B cell (primary cell): ENCODE results near the gene ITSN1. TPM values are rescaled to one million over a fixed set of nuclear protein-coding genes. Genes with fewer than 3 reads are reported as not detected.

Source experiments
- ATAC-seq: fragments of 200-7000 bp; cut with Tn5 transposase; one replicate; pipeline ENCODE4 v1.10.0; 2021; ENCODE audit warnings: low read depth, mild to moderate bottlenecking, moderate number of reproducible peaks, moderate library complexity
- CTCF ChIA-PET: fragments of 350-600 bp; sonication (Branson Sonifier 250); formaldehyde crosslinking; loops from one replicate; lab custom pipeline; 2021; ENCODE audit warnings: antibody characterized with exemption, inconsistent platforms; lab: Charles Lee
- POLR2A ChIA-PET: fragments of 350-600 bp; sonication (Branson Sonifier 250); formaldehyde crosslinking; loops from one replicate; lab custom pipeline; 2021; ENCODE audit warnings: antibody characterized with exemption; lab: Charles Lee
- DNase-seq: peaks from one replicate; pipeline ENCODE4 v3.0.0; 2013
- H2AFZ ChIP-seq: 2 replicates; pipeline ENCODE4 v1.6.1; 2012; ENCODE audit warnings: mild to moderate bottlenecking, low read depth, low read length; ENCODE audit not compliant: insufficient read depth, poor library complexity, severe bottlenecking
- H3K27ac ChIP-seq, 2 donors: 1 replicate in 1 of 2; 2 replicates in 1 of 2; pipeline ENCODE4 v1.5.1; 2012 to 2013; ENCODE audit warnings: low read length in 2 of 2, mild to moderate bottlenecking in 2 of 2, moderate library complexity in 1 of 2
- H3K27me3 ChIP-seq, 4 experiments: fragments of 200-600 bp in 1 of 4; sonication (generic) in 1 of 4; replicated peaks in 1 of 4; 1 replicate in 2 of 4; 2 replicates in 2 of 4; pipeline versions ENCODE4 v1.6.1 to v1.7.0; 2013 to 2016; ENCODE audit warnings: low read length in 3 of 4, mild to moderate bottlenecking in 2 of 4, mixed read lengths in 1 of 4, moderate library complexity in 1 of 4; ENCODE audit not compliant: insufficient read depth in 4 of 4, control insufficient read depth in 3 of 4; ENCODE audit errors: control extremely low read depth in 1 of 4
- H3K36me3 ChIP-seq, 2 experiments: replicated peaks in 1 of 2; 1 replicate in 1 of 2; 2 replicates in 1 of 2; pipeline versions ENCODE4 v1.6.1 to v1.7.1; 2013; ENCODE audit warnings: low read length in 1 of 2; ENCODE audit not compliant: insufficient read depth in 2 of 2, control insufficient read depth in 1 of 2; ENCODE audit errors: control extremely low read depth in 1 of 2, extremely low read depth in 1 of 2
- H3K4me1 ChIP-seq, 2 donors: fragments of 200-600 bp in 1 of 2; sonication (generic) in 1 of 2; 1 replicate in 1 of 2; 2 replicates in 1 of 2; pipeline versions ENCODE4 v1.5.1 to v1.6.1; 2013 to 2017; ENCODE audit warnings: low read length in 2 of 2; ENCODE audit not compliant: control insufficient read depth in 2 of 2, insufficient read depth in 2 of 2
- H3K4me2 ChIP-seq: replicated peaks from 2 replicates; pipeline ENCODE3; 2012; ENCODE audit warnings: mild to moderate bottlenecking, low read depth, low read length; ENCODE audit not compliant: poor library complexity, severe bottlenecking
- H3K4me3 ChIP-seq, 5 experiments: fragments of 200-600 bp in 1 of 5; sonication (generic) in 1 of 5; 1 replicate in 3 of 5; 2 replicates in 2 of 5; pipeline versions ENCODE4 v1.5.1 to v1.7.0; 2011 to 2016; ENCODE audit warnings: low read length in 4 of 5, mild to moderate bottlenecking in 4 of 5, low read depth in 2 of 5, control low read depth in 1 of 5, moderate library complexity in 1 of 5; ENCODE audit not compliant: insufficient read depth in 1 of 5; ENCODE audit errors: control extremely low read depth in 1 of 5, extremely low read depth in 1 of 5
- H3K79me2 ChIP-seq: fragments of 200-600 bp; sonication (generic); one replicate; pipeline ENCODE4 v1.6.0; 2016; ENCODE audit warnings: low read length; ENCODE audit not compliant: control insufficient read depth, insufficient read depth
- H3K9ac ChIP-seq: fragments of 200-600 bp; sonication (generic); 2 replicates; pipeline ENCODE4 v1.6.1; 2017; ENCODE audit warnings: mild to moderate bottlenecking, low read length, moderate library complexity
- H3K9me3 ChIP-seq, 3 donors: one replicate each; pipeline versions ENCODE4 v1.6.1 to v1.7.1; 2013; ENCODE audit warnings: low read length in 2 of 3; ENCODE audit not compliant: control insufficient read depth in 2 of 3, insufficient read depth in 1 of 3; ENCODE audit errors: control extremely low read depth in 1 of 3
- H4K20me1 ChIP-seq: 2 replicates; pipeline ENCODE4 v1.6.0; 2012; ENCODE audit warnings: mild to moderate bottlenecking, low read length; ENCODE audit not compliant: insufficient read depth, control insufficient read depth, poor library complexity, severe bottlenecking
- H3K27ac Mint-ChIP-seq: one replicate; pipeline ENCODE4 v1.8.0; 2021; ENCODE audit warnings: mixed read lengths
- H3K27me3 Mint-ChIP-seq: one replicate; pipeline ENCODE4 v1.8.0; 2021; ENCODE audit warnings: mixed read lengths
- H3K4me1 Mint-ChIP-seq: one replicate; pipeline ENCODE4 v1.8.0; 2021; ENCODE audit warnings: mixed read lengths
- H3K4me3 Mint-ChIP-seq: one replicate; pipeline ENCODE4 v1.8.0; 2021; ENCODE audit warnings: mixed read lengths
- H3K9me3 Mint-ChIP-seq: one replicate; pipeline ENCODE4 v1.8.0; 2022; ENCODE audit warnings: mixed read lengths; ENCODE audit not compliant: insufficient read depth
- CTCF ChIP-seq: fragments of 200-600 bp; IDR thresholded peaks from one replicate; pipeline ENCODE4 v1.8.0; 2022; ENCODE audit warnings: antibody characterized with exemption, mild to moderate bottlenecking
- EZH2 ChIP-seq: IDR thresholded peaks from 2 replicates; pipeline ENCODE4 v1.6.1; 2012; ENCODE audit warnings: borderline replicate concordance, low read depth, mild to moderate bottlenecking, moderate library complexity, low read length; ENCODE audit not compliant: insufficient read depth, poor library complexity, severe bottlenecking
- WGBS: methylation state at CpG from one replicate; pipeline ENCODE4 v1.1.5; 2013; ENCODE audit warnings: missing lambda C conversion rate; ENCODE audit not compliant: insufficient coverage; 5-methylcytosine and 5-hydroxymethylcytosine counted together
- intact Hi-C: fragments of 100-400 bp; cut with micrococcal nuclease; formaldehyde crosslinking; loops from one replicate; pipeline ENCODE4 v1.10.0; 2022
- polyA plus RNA-seq: library from polyadenylated mRNA; depleted of rRNA; stranded (reverse); fragments of >200 nt; gene quantifications from 2 replicates; pipeline ENCODE4 v1.2.3, GENCODE V29; 2012
- total RNA-seq, 2 donors: library from RNA; stranded (reverse); fragments of 120-200 nt in 1 of 2; gene quantifications; 1 replicate in 1 of 2; 2 replicates in 1 of 2; pipeline versions ENCODE4 v1.2.3 to v1.2.4, GENCODE V29; 2013 to 2022

The ITSN1 gene
- total and polyA plus RNA-seq, 2 donors (not counting 1 experiment from before 2014, with no cell fraction given), result 0.31 to 2.4 TPM

GRCh38 chr21:33647587-33647986 lies 5.3 kb downstream of the ITSN1 start:
- intact Hi-C loops, result no loop called here

GRCh38 chr21:33648555-33648954 lies 6.3 kb downstream of the ITSN1 start:
- Histone ChIP-seq H3K79me2 (no peaks in the 10 kb centered on the region), H4K20me1 (no peaks in the 10 kb centered on the region), H3K9me3 (no peaks in the 10 kb centered on the region), H3K4me1 (peaks cover 3% of the 10 kb centered on the region in 2 donors), H3K4me2 (no peak overlapping the region), H2AFZ (no peak overlapping the region), H3K27me3 (peaks cover 0 to 21% (median 15%) of the 10 kb centered on the region in 4 experiments), H3K36me3 (no peaks in the 10 kb centered on the region), H3K27ac (no peak overlapping the region), H3K9ac (no peak overlapping the region), H3K4me3 (no peak overlapping the region)
- Mint-ChIP-seq H3K27me3 (peaks cover 25% of the 10 kb centered on the region), H3K4me1 (peaks cover 3% of the 10 kb centered on the region), H3K27ac (no peak overlapping the region), H3K9me3 (no peaks in the 10 kb centered on the region), H3K4me3 (no peak overlapping the region)
- no peak for ATAC-seq
- intact Hi-C loops, result no loop called here
- DNase-seq, result no peak
- TF ChIP-seq EZH2, result no peak
- no peak for TF ChIP-seq CTCF
- 75% methylated on average over 1 of the region's 1 CpG for WGBS
- ChIA-PET CTCF (no interaction called here), POLR2A (no interaction called here)

More at GRCh38 chr21:33647587-33647986, 5.3 kb downstream of the ITSN1 start:
- no peak overlapping the region for H3K9ac ChIP-seq
- no peak overlapping the region for H3K27ac Mint-ChIP-seq
- H3K27ac ChIP-seq, result no peak overlapping the region
- H3K36me3 ChIP-seq, result no peaks in the 10 kb centered on the region
- WGBS, result no CpG with 5 or more reads among the region's 3 CpGs
- no peak overlapping the region for H3K4me3 Mint-ChIP-seq
- no peak for DNase-seq
- TF ChIP-seq CTCF, result no peak
- TF ChIP-seq EZH2, result no peak
- H3K9me3 Mint-ChIP-seq, result no peaks in the 10 kb centered on the region
- no peak for ATAC-seq
- H3K79me2 ChIP-seq, result no peaks in the 10 kb centered on the region
- H3K4me1 ChIP-seq, result peaks cover 8% of the 10 kb centered on the region in 2 donors
- ChIA-PET POLR2A (no interaction called here), CTCF (no interaction called here)
- peaks cover 30% of the 10 kb centered on the region for H3K27me3 Mint-ChIP-seq
- H3K27me3 ChIP-seq, result peaks cover 0 to 27% (median 19%) of the 10 kb centered on the region in 4 experiments
- peaks cover 8% of the 10 kb centered on the region for H3K4me1 Mint-ChIP-seq
- no peaks in the 10 kb centered on the region for H4K20me1 ChIP-seq
- no peak overlapping the region for H3K4me3 ChIP-seq
- H2AFZ ChIP-seq, result no peak overlapping the region
- H3K4me2 ChIP-seq, result no peak overlapping the region
- H3K9me3 ChIP-seq, result no peaks in the 10 kb centered on the region
